Skin of body (tissue), 2 donors: ENCODE data around the gene HOXD12. TPM values are rescaled to one million over a fixed set of nuclear protein-coding genes. Genes with fewer than 3 reads are reported as not detected.

Experiments
- DNase-seq: peaks from one replicate; lab custom pipeline; 2025; lab: John Stamatoyannopoulos, UW
- total RNA-seq: library from RNA; depleted of rRNA; stranded (reverse); fragments of >200 nt; gene quantifications from one replicate; pipeline ENCODE4 v1.2.3, GENCODE V29; 2014

Gene HOXD12
- total RNA-seq: not detected

- DNase-seq: no peak
These were observed at the start of gene HOXD12 for GRCh38 chr2:176099728-176100546. HOXD12 (plus strand) TSS chr2:176099795; CDS start chr2:176099802, 7 bp downstream.

DNA sequence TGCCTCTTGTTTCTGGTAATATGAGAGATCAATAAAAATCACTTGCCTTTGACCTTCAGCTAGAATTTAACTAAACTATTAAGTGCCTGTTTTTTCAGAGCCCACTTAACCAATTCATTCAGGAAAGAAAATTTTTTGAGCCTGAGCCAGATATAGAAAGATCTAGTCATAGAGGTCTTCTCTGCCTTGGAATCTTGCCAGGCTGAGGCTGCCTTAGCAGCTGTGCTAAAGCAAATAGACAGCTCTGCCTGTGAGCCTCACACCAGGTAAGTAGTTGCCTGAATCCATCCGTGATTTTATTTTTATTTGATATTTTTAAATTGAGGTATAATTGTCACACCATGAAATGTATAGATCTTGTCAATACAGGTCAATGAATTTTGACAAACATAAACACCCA, 43.2 kb upstream of the HOXD12 start:
- no peak for DNase-seq

GRCh38 chr2:176063958-176064357, 35.6 kb upstream of the HOXD12 start:
- DNase-seq: no peak

DNA sequence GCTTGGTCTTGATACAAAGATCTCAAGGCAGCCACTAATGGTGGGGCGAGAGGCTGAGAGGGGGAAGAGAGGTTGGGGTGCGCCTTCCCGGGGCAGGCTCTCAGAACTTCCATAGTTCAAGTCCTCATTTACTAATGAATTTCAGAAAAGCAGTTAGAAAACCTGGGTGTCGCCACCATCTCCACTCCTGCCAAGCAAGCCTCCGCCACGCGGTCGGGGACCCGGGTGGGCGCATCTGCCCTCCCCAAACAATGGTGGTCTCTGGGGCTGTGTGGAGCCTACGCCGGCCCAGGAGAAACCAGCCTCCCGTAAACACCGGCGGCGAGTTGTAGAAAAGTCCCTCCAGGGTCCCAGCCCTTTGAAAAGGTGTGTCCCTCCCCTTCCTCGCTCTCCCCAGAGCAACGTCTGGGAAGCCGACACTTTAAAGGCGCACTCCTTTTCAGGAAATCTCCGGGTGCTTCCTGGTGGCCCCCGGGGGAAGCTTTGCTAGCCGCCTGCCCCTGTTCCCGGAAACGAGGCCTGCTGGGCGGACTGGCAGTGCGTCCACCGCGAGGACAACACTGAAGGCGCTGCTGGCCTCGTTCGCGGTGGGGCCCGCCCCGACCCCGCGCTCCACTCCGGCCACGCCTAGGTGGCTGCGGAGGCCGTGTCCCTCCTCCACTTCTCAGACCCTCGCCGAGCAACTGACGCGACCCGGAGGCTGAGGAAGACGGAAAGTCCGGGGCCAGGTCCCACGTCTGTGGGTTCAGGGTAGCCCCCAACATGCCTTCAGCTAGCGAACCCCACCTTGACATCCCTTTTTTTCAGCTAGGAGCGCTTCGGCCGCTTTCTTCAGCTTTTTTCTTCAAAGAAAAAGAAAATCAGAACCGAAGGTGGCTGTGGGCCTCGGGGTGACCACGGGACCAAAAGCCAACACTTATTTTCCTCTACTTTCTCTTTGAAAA, 32.7 kb upstream of the HOXD12 start:
- DNase-seq: no peak

DNA sequence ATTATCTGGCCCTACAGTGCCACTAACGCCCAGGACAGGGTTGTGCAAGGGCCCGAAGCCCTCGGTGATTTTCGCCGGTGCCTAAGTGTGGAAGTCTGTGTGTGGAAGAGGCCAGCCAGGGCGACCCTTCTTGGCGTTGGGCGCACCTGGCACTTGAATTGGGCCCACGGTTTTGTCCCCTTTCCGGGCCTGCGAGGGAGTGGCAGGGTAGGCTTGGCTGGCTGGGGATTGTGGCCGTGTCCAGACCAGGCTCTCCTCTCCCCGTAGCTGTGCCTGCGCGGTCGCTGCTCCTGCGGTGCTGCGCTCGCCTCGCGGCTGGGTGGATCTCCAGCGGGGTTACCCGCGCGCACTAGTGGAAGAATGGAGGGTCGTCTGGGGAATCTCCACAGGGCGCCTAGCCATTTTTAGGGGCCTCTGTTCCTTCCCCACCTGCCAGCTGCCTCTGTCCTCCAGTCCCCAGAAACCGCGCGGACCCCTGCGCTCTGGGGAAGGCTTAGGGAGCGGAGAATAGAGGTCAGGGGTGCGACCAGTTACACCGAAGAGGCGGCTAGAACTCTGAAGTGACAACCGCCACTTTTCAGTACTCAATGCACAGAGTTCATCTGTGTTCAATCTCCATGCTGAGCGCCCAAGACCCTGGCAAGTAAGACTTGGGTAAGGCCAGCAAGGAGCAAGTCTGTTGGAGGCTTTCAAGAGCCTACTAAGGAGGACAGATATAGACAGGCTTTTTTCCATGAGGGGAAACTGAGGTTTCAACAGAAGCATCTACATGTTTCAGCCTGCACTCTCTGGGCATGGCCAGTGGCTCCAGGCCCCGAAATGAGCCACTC, 31.8 kb upstream of the HOXD12 start:
- no peak for DNase-seq

GRCh38 chr2:176068419-176068832, 31.2 kb upstream of the HOXD12 start:
- no peak for DNase-seq

DNA sequence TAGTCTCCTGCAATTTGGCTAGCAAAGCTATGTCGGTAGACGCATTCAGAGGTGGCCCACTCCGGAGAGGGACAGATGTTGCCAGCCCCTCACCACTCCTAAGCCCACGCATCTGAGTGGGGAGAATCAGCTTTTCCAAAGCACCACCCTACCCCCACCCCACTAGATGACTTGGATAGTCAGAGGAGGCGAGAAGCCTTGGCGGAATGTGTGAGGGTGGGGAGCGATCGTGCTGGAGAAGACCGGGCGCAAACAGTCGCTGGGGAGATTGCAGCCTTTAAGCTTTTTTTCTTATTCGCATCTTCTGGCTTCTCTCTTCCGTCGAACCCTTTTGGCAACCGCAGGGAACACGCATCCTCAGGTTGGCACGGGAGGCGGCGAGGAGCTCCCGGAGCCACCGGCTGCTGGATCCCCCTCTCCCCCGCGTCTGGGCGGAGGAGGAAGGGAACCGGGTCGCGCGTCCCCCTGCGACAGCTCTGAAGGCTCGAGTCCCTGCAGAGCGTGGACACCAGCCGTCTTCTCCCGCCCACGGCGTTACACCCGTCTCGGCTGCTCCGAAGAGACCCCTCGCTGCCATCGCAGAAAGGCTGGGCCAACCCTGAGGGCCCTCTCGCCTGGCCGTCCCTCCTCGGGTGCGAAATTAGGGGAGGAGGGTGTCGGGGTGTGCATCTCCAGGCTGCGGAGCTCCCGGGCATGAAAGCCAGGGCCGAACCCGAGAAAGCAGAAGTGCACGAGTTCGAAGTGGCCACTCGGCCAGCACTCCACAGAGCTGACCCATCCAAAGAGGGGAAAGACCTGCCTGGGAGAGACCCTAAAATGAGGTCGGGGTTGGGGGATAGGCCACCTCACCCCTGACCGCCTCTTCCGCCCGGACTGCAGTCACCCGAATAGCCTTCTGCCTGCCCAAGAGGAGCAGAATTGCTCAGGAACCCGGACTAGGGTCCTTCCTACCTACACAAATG, 28.0 kb upstream of the HOXD12 start:
- DNase-seq: no peak

DNA sequence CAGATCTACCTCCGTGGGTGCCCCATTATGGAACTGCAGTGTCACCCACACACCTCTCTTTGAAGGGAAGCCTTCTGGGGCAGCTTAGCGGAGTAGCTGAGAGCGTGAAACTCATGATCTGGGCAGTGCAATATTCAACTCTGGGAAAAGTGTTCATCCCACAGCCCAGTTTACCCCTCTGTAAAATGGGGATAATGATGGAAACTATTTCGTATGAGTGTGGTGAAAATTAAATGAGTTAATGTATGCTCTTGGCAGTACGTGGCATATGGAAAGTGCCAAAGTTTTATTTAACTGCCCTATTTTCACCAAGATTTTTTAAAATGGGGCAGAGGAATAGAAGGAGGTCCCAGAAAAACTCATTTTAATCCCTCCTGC, 27.3 kb upstream of the HOXD12 start:
- DNase-seq: no peak

- DNase-seq: no peak
These were observed 26.4 kb upstream of the HOXD12 start for GRCh38 chr2:176072951-176073904.

DNA sequence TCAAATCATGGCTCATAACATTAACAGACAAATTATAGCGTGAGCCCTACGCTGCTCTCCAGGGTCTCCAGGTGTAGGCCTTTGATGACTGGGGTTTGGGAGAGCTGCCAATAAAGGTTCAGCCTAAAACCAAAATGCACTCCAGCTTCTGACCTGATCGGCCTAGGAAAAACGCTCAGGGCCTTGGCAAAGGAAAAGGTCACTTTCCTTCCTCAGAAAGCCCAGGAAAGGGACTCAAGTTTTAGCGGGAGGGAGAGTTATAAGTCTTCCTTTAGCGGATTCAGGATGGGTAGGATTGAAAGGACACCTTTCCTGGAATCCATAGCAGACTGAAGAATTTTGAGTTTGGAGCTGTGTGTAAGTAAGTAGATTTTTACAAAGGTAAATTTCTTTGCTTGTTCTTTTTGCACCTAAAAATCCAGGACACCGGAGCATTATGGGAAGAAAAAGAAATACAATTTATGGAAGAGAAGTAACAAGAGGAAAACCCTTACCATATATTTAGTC, 24.6 kb upstream of the HOXD12 start:
- DNase-seq: no peak

- no peak for DNase-seq
These were observed 24.1 kb upstream of the HOXD12 start for GRCh38 chr2:176075481-176075880.

GRCh38 chr2:176076063-176076462, 23.5 kb upstream of the HOXD12 start:
- DNase-seq: no peak

DNA sequence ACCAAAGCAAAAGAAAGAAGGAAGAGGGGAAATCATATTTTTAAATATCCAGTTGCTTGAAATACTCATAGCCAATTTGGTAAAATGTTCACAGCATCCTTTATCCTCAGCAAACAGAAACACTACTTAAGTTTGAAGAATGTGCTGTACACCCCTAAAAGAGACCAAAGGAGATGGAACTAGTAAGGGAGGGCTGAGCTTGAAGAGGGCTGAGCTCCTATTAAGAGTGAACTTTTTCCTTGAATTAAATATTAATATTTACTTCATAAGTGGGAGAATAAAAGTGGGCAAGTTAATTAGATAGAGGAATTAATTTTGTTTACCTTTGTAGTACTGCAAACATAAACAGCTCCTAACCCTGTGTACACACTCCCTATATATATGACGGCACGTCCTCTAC, 22.8 kb upstream of the HOXD12 start:
- DNase-seq: no peak

- no peak for DNase-seq
These were observed 20.9 kb upstream of the HOXD12 start for GRCh38 chr2:176078541-176079284.

DNA sequence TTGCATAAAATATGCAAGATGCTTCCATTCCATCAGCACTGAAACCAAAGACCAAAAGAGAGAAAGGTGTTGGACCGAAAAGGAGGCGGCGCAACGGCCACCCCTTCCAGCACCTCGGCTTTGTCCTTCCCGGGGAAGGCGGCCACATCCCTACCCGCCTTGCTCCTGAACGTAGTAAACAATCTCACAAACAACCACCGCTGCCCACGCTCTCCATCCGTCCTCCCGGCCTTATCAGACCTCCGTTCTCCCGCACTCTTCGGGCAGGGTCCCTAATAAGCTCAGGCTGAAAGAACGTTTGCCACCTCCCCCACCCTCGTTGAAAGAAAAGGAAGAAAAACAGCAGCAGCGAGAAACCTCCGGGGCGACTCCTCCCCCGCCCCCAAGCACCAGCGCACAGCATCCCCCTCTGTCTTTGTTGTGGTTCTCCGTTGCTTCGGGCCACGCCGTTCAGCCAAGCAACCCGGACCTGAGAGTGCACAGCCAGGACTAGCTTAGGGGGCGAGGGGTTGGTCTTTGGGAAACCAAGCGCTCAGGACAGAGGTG, 20.2 kb upstream of the HOXD12 start:
- no peak for DNase-seq

DNA sequence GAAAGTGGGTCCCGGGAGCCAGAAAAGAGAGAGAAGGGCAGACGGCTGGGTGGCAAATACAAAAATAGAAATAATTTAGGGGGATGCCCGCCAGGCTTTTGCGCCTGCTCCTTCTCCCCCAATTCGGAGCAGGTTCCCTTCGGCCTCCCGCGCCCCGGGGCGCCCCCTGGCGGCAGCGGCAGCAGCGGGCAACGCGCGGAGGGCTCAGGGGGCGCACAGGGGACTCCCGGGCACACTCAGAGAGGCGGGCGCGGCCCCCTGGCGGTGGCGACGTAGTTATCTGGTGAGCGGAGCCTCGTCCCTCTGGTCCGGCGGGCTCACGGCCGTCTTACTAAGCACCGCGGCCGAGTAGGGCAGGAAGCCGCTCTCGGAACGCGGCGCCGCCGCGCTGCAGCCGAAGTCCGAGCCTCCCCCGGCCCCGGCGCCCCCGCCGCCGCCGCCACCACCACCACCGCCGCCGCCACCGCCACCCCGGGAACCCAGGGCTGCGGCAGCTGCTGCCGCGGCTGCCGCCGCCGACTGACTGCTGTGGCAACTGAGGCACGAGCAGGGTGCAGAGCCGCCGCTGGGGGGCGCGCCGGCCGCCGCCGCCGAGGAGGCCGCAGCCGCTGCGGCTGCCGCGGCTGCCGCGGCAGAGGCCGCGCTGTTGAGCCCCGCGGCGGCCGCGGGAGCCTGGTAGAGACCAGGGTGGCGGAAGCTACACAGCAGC, 19.6 kb upstream of the HOXD12 start:
- DNase-seq: no peak
